Fibroblast of lung (primary cell): Measurements from ENCODE around the gene NRG2.

ENCODE experiments used
- EZH2 ChIP-seq: IDR thresholded peaks from 2 replicates; pipeline ENCODE4 v1.5.1; 2012; ENCODE audit warnings: low read length, control low read depth, mild to moderate bottlenecking; ENCODE audit errors: missing control alignments
- TF ChIP-seq, protein P1 (sequence below), 2 donors: IDR thresholded peaks in 1 of 2; conservative IDR thresholded peaks in 1 of 2; 1 replicate in 1 of 2; 2 replicates in 1 of 2; pipeline ENCODE4 v1.5.1; 2011 to 2012; ENCODE audit warnings: low read length in 2 of 2, control low read depth in 1 of 2, inconsistent platforms in 1 of 2, low read depth in 1 of 2, mild to moderate bottlenecking in 1 of 2

- TF ChIP-seq, protein P1, sequence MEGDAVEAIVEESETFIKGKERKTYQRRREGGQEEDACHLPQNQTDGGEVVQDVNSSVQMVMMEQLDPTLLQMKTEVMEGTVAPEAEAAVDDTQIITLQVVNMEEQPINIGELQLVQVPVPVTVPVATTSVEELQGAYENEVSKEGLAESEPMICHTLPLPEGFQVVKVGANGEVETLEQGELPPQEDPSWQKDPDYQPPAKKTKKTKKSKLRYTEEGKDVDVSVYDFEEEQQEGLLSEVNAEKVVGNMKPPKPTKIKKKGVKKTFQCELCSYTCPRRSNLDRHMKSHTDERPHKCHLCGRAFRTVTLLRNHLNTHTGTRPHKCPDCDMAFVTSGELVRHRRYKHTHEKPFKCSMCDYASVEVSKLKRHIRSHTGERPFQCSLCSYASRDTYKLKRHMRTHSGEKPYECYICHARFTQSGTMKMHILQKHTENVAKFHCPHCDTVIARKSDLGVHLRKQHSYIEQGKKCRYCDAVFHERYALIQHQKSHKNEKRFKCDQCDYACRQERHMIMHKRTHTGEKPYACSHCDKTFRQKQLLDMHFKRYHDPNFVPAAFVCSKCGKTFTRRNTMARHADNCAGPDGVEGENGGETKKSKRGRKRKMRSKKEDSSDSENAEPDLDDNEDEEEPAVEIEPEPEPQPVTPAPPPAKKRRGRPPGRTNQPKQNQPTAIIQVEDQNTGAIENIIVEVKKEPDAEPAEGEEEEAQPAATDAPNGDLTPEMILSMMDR (conservative IDR thresholded peaks at IDR 0.05 in 1 of 2, IDR thresholded peaks at IDR 0.05 in 1 of 2; ENCODE audit: low read depth in 1 of 2, low read length in 2 of 2), result no peak
- TF ChIP-seq EZH2, result no peak
These were observed 157.3 kb downstream of the NRG2 start for GRCh38 chr5:139885857-139886208.
